ENCODE data around the gene FIGNL1.

Gene FIGNL1

GRCh38 chr7:50399635-50400034 is 50.5 kb downstream of the FIGNL1 start:
- no peak for TF ChIP-seq CTCF (IDR thresholded peaks at IDR 0.05)

- no peak for TF ChIP-seq CTCF (IDR thresholded peaks at IDR 0.05)
Observed at GRCh38 chr7:50399206-50399605, 50.9 kb downstream of the FIGNL1 start.

- no peak for TF ChIP-seq CTCF (IDR thresholded peaks at IDR 0.05)
Observed at GRCh38 chr7:50397971-50398324, 52.2 kb downstream of the FIGNL1 start.

GRCh38 chr7:50397320-50397970 is 52.7 kb downstream of the FIGNL1 start:
- no peak for TF ChIP-seq CTCF (IDR thresholded peaks at IDR 0.05)

GRCh38 chr7:50396856-50397255 is 53.3 kb downstream of the FIGNL1 start:
- no peak for TF ChIP-seq CTCF (IDR thresholded peaks at IDR 0.05)

GRCh38 chr7:50394315-50394714 is 55.8 kb downstream of the FIGNL1 start:
- no peak for TF ChIP-seq CTCF (IDR thresholded peaks at IDR 0.05)
